HG02852 (cell line): Measurements from ENCODE around the gene CFAP43.

Experiments used
- ATAC-seq: cut with Tn5 transposase; IDR thresholded peaks from one replicate; pipeline ENCODE4 v1.9.1; 2021; ENCODE audit warnings: mild to moderate bottlenecking, moderate library complexity; ENCODE audit not compliant: unreplicated experiment

The CFAP43 gene

DNA sequence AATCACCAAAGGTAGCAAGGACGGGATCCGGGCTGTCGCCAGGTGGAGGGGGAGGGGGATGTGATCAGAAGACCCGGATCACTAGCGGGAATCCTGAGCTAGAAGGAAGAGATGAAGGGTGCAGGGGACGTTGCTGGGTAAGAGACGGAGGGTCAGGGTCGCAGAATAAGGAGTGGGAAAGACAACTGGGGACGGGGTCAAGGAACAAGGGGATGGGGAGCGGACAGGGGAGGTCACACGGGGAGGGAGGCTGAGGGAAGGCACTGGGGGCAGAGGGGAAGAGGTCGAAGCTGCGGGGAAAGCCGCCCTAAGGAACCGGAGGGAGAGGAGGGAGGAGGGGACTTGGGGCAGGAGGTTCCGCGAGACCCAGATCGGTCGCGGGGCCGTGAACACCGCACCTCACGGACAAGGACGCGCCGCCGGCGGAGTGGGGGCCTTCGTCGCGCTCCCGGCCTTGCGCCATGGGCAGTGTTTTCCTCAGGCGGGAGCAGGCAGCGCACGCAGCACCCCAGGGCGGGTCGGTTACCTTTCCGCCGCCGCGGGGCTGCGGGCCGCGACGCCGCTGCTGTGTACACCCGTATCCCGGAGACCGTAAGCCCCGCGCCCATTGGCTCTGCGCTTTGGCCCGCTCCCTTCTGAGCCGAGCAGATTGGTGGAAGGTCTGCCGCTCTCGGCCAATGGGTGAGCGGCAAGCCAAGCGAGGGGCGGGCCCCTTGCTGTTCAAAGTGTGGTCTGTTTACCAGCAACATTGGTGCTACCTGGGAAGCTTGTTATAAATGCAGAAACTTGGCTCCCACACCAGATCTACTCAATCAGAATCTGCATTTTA, at the start of gene CFAP43:
TSS of gene CFAP43 (minus strand) at position 581 of the 829 bp plus-strand sequence. CDS start at position 463, 118 bp downstream.
- peak; percentile 100 for ATAC-seq

- no peak for ATAC-seq
These were observed 49.5 kb upstream of the CFAP43 start for GRCh38 chr10:104281694-104282093.

DNA sequence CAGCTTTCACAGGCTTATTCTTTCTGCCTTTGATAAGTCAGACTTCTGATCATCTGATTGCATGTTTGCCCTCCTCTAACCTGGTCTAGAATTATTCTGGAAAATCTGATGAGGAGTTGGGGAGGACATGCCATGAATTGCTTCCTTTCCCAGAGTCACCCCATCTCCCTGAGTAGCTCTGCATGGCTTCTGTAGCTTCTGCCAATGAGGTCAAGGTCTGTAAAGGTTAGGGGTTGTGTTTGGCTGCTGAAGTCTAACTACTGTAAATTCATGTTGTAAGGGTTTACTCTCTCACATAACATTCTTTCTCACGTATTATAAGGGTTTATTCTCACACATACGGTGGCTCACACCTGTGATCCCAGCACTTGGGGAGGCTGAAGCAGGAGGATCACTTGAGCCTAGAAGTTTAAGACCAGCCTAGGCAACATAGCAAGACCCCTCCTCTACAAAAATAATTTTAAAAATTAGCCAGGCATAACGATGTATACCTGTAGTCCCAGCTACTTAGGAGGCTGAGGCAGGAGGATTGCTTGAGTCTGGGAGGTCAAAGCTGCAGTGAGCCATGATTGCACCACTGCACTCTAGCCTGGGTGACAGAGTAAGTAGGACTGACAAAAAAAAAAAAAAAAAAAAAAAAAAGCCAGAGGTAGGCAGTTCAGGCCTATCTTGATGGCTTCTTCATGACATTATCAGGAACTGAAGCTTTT, 47.5 kb upstream of the CFAP43 start:
- ATAC-seq, result no peak

GRCh38 chr10:104277785-104278184, 45.6 kb upstream of the CFAP43 start:
- no peak for ATAC-seq

DNA sequence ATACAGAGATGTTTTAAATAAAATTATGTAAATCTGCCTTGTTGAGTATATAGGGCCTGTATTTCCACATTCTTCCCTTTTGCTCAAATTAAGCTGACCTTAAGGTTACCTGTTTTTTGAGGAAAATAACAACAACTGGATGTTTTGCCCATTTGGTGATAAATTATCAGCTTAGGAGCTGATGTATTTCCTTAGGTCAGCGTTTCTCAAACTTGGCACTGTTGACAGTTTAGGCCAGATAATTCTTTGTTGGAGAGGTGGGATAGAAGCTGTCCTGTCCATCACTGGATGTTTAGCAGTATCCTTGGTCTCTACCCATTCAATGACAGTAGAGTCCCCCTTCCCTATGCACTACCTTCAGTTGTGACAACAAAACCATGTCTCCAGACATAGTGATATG, 44.0 kb upstream of the CFAP43 start:
- no peak for ATAC-seq

DNA sequence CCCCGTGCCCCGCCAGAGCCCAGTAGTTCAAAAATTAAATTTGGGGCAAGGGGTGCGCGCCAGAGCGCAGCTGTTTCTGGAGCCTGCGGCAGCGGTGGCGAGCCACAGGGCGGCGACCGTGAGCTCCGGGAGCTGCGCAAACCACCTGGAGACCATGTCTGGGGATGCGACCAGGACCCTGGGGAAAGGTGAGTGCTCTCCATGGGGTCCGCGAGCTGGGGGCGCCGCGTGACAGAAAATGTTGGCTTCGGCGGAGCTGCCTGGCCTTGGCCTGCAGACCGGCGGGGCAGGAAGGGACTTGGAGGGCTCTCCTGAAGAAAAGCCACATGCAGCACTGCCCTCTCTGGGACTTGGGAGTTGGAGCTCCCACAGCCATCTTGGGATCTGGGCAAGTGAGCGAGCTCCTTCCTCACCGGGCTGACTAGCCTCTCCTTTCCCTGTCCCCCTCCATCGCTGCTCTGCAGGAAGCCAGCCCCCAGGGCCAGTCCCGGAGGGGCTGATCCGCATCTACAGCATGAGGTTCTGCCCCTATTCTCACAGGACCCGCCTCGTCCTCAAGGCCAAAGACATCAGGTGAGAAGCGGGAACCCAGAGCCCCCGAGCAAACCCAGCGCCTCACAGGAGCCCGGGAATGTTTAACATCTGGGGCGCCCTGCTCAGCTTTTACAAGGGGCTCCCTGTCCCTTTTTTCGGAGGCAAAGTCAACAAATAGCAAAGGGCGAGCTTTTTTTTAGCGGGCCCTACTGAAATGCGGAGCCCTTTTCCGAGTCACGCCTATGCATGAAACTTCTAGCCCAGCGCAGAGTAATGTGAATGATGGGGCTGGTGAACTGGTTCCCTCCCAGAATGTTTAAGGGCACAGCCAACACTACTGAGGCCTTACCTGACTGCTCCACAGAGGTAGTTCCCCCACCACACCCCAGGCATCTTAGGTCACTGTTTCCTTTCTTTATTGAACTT, 42.9 kb upstream of the CFAP43 start:
- ATAC-seq, result peak; percentile 81

GRCh38 chr10:104273899-104274575, 41.9 kb upstream of the CFAP43 start:
- ATAC-seq, result no peak

DNA sequence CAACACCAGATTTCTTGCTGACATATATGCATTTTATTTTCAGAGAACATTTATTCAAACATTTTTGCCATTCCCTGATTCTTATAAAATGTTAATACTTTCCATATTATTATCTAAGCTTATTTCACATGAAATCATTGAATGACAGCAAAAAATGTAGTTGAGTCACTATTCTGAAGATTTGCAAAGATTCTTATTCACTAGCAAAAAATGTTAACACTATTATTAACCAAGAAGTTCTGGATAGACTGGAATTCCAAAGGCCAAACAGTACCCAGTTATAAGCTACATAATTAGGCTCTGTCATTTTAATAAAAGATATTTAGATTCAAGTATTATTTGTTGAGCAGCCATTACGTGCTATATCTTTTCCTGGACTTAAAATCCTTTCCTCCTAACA, 41.1 kb upstream of the CFAP43 start:
- ATAC-seq, result no peak

DNA sequence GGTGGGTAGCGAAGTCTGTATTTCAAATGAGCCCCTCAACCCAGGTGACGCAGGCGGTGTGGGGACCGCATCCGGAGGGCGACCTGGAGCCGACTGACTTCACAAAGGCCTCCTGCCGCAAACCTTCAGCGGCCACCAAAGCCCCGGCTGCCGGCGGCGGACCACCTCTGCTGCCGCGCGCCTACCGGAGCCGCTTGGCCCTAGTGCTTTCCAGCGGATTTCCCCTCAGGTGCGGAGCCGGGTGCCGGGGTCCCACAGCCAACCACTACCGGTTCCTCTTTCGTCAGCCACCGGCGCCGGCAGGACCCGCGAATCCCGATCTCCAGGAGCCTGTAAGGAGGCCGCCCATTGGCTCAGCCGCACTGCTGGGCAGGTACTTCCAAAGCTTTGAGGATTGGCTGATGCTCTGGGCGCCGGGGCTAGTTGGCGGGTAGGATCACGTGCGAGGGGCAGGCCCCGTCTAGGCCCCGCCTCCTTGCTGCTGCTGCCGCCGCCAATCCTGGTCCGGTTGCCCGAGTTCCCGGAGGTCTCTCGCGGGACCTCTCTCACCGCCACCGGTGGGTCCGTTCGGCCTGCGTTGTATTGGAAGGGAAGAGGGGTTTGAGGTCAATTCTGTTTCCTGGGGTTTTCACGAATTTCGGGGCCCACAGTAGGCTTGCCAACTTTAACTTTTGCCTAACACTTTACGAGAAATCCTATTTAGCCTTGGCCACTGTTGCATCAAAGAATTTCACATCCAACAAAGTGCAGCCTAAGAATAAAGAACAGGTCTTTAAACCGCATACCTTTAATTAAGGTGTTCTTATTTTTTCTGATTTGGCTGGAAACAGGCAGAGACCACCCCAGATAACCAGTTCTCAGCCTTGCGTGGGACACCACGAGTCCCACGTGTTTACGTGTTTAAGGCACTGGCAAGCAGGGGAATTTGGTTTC, 36.8 kb upstream of the CFAP43 start, which contains the start of gene GSTO2:
TSS of gene GSTO2 (plus strand) at position 472 of the 933 bp plus-strand sequence. CDS start 5,732 bp downstream, outside the sequence.
- ATAC-seq, result peak; percentile 97

DNA sequence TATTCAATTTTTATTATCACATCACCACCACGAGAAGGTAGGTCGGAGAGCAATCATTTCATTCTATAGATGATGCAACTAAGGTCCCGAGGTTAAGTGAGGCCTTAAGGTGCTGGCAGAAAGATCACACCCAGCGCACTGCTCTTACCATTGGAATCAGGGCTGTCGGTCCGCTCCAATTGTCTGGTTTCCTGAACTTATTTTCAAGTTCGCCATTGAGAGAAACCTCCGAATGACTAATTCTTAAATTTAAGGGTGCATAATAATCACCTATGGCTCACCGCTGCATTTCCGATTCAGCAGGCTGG, 36.2 kb upstream of the CFAP43 start:
- ATAC-seq, result no peak

GRCh38 chr10:104267721-104268404, 35.7 kb upstream of the CFAP43 start:
- no peak for ATAC-seq

DNA sequence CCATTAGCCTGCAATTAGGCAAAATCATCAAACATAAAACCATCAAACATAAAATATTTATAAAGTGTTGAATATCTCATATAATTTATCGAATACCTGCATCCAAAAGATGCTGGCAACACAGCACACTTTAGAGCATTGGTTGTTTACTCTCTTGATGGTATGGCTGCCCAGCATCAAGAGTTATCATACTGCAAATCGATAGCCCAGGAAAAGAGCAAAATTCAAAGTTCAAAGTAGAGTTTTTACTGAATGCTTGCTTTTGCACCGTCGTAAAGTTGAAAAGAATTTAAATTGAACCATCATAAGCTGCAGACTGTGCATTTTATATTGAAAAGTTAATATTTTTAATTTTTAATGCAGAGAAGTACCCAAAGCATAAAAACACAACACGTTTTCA, 32.6 kb upstream of the CFAP43 start:
- ATAC-seq, result no peak

GRCh38 chr10:104262055-104262454, 29.9 kb upstream of the CFAP43 start:
- no peak for ATAC-seq

GRCh38 chr10:104260775-104261115, 28.6 kb upstream of the CFAP43 start:
- ATAC-seq, result no peak

DNA sequence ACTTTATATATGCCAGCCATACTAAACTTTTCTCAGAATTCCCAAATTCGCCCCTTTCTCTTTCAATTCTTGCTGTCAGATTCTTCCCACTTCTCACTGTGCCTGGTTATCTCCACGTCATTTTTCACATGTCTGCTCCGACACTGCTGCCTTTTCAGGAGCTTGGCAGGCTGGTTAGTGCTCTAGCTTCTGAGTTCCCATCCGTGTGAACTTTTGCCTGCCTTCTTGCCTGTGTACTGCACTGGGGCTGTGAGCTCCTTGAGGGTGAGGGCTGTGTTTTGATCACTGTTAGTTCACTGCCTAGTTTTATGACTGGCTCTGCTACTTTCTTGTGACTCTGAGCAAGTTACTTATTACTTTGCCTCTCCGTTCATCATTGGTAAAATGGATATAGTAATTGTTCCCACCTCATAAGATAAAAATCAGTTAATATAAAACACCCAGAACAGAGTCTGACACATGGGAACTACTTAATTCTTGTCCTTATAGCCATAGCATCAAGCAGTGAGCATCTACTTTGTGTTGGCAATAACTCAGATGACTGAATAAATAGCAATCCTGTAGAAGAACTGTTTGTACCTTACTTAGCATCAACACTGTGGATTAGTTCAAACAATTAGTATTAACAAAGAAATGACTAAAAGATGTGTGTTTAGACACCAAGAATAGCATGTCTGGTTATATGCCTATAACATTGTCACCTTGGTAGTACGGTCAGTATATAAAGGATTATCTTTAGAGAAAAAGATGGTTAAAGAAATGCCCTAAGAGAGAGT, 28.0 kb upstream of the CFAP43 start:
- ATAC-seq, result no peak

GRCh38 chr10:104259456-104259855, 27.3 kb upstream of the CFAP43 start:
- no peak for ATAC-seq

- ATAC-seq, result no peak
These were observed 26.0 kb upstream of the CFAP43 start for GRCh38 chr10:104258209-104258608.

GRCh38 chr10:104257235-104257634, 25.1 kb upstream of the CFAP43 start:
- ATAC-seq, result no peak
